Fibroblast of lung (primary cell): Measurements from ENCODE around the gene EPYC. TPM values are rescaled to one million over a fixed set of nuclear protein-coding genes. Genes with fewer than 3 reads are reported as not detected.
A peak's percentile ranks its signal among the peaks of the same experiment; 100 is the strongest.

Experiments used
- DNase-seq, 2 donors: peaks; one replicate each; pipeline versions ENCODE4 v3.0.0 to v3.0.0-alpha.2; 2010; ENCODE audit warnings: low read depth in 2 of 2
- H2AFZ ChIP-seq: 2 replicates; pipeline ENCODE4 v1.5.1; 2012; ENCODE audit warnings: low read length, control low read depth, inconsistent platforms
- H3K27ac ChIP-seq: 2 replicates; pipeline ENCODE4 v1.5.1; 2011; ENCODE audit warnings: low read length, control low read depth; ENCODE audit not compliant: insufficient read depth
- H3K27me3 ChIP-seq: 2 replicates; pipeline ENCODE4 v1.5.1; 2011; ENCODE audit warnings: mild to moderate bottlenecking, low read length; ENCODE audit not compliant: control insufficient read depth, insufficient read depth
- H3K36me3 ChIP-seq: 2 replicates; pipeline ENCODE4 v1.5.1; 2011; ENCODE audit warnings: low read length; ENCODE audit not compliant: control insufficient read depth, insufficient read depth
- H3K4me1 ChIP-seq: 2 replicates; pipeline ENCODE4 v1.5.1; 2011; ENCODE audit warnings: low read length; ENCODE audit not compliant: control insufficient read depth, insufficient read depth; ENCODE audit errors: extremely low read depth
- H3K4me2 ChIP-seq: 2 replicates; pipeline ENCODE4 v1.5.1; 2011; ENCODE audit warnings: low read length, control low read depth; ENCODE audit not compliant: insufficient read depth; ENCODE audit errors: extremely low read depth
- H3K4me3 ChIP-seq, 4 experiments: fragments of 200-600 bp in 1 of 4; sonication (generic) in 1 of 4; replicated peaks in 1 of 4; 2 replicates each; pipeline ENCODE4 v1.5.1; 2011 to 2016; ENCODE audit warnings: low read length in 4 of 4, low read depth in 3 of 4, mild to moderate bottlenecking in 3 of 4, control low read depth in 2 of 4, inconsistent platforms in 1 of 4, mixed read lengths in 1 of 4; ENCODE audit not compliant: insufficient read depth in 1 of 4; ENCODE audit errors: control extremely low read depth in 1 of 4
- H3K79me2 ChIP-seq: 2 replicates; pipeline ENCODE4 v1.5.1; 2012; ENCODE audit warnings: mild to moderate bottlenecking, low read length, inconsistent platforms; ENCODE audit not compliant: control insufficient read depth, insufficient read depth
- H3K9ac ChIP-seq: 2 replicates; pipeline ENCODE4 v1.5.1; 2011; ENCODE audit warnings: mild to moderate bottlenecking, low read length, control low read depth; ENCODE audit not compliant: insufficient read depth
- H3K9me3 ChIP-seq: 2 replicates; pipeline ENCODE4 v1.5.1; 2012; ENCODE audit warnings: low read depth, low read length; ENCODE audit not compliant: control insufficient read depth, insufficient read depth
- H4K20me1 ChIP-seq: 2 replicates; pipeline ENCODE4 v1.5.1; 2011; ENCODE audit warnings: low read length; ENCODE audit not compliant: control insufficient read depth, insufficient read depth; ENCODE audit errors: extremely low read depth
- EZH2 ChIP-seq: IDR thresholded peaks from 2 replicates; pipeline ENCODE4 v1.5.1; 2012; ENCODE audit warnings: low read length, control low read depth, mild to moderate bottlenecking; ENCODE audit errors: missing control alignments
- polyA plus RNA-seq, 2 donors: library from polyadenylated mRNA; depleted of rRNA in 1 of 2; stranded (reverse) in 1 of 2; unstranded in 1 of 2; fragments of >200 nt; gene quantifications; 2 replicates each; pipeline ENCODE4 v1.2.1, GENCODE V29; 2011 to 2012; ENCODE audit warnings: missing spikeins in 1 of 2
- total RNA-seq: library from RNA; depleted of rRNA; stranded (reverse); fragments of >200 nt; gene quantifications from 2 replicates; pipeline ENCODE4 v1.2.1, GENCODE V29; 2014
- TF ChIP-seq, protein P1 (sequence below), 2 donors: IDR thresholded peaks in 1 of 2; conservative IDR thresholded peaks in 1 of 2; 1 replicate in 1 of 2; 2 replicates in 1 of 2; pipeline ENCODE4 v1.5.1; 2011 to 2012; ENCODE audit warnings: low read length in 2 of 2, control low read depth in 1 of 2, inconsistent platforms in 1 of 2, low read depth in 1 of 2, mild to moderate bottlenecking in 1 of 2

EPYC gene
- total and polyA plus RNA-seq, 2 donors (not counting 1 experiment from before 2014, with no cell fraction given): 0.05 TPM; not detected in 1

DNA sequence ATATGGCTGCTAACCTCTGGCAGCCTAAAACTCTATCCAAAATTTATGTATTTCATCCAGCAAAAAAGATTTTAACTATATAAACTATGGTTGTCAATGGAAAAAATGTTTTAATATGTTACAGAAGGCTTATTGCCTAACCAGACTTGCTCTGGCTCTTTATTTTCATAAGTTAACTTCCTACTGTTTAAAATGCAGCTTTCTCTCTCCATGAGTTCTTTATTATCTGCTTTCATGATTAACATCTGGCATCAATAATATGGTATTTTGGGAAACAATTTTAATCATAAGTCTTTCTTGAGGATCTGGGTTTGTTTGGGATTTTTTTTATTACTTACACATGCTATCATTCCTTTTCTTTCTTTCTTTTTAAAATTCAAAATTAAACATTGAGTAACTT is 32.5 kb upstream of the EPYC start:
- no peak overlapping the region for H3K4me3 ChIP-seq
- no peaks in the 10 kb centered on the region for H4K20me1 ChIP-seq
- H3K79me2 ChIP-seq: no peaks in the 10 kb centered on the region
- peak in 1 of 2 donors; percentile 40 for DNase-seq
- no peaks in the 10 kb centered on the region for H3K4me1 ChIP-seq
- no peak overlapping the region for H3K4me2 ChIP-seq
- H3K9ac ChIP-seq: no peak overlapping the region
- H3K9me3 ChIP-seq: no peaks in the 10 kb centered on the region
- no peaks in the 10 kb centered on the region for H3K36me3 ChIP-seq
- H3K27me3 ChIP-seq: no peaks in the 10 kb centered on the region
- TF ChIP-seq EZH2: no peak
- TF ChIP-seq, protein P1, sequence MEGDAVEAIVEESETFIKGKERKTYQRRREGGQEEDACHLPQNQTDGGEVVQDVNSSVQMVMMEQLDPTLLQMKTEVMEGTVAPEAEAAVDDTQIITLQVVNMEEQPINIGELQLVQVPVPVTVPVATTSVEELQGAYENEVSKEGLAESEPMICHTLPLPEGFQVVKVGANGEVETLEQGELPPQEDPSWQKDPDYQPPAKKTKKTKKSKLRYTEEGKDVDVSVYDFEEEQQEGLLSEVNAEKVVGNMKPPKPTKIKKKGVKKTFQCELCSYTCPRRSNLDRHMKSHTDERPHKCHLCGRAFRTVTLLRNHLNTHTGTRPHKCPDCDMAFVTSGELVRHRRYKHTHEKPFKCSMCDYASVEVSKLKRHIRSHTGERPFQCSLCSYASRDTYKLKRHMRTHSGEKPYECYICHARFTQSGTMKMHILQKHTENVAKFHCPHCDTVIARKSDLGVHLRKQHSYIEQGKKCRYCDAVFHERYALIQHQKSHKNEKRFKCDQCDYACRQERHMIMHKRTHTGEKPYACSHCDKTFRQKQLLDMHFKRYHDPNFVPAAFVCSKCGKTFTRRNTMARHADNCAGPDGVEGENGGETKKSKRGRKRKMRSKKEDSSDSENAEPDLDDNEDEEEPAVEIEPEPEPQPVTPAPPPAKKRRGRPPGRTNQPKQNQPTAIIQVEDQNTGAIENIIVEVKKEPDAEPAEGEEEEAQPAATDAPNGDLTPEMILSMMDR (conservative IDR thresholded peaks at IDR 0.05 in 1 of 2, IDR thresholded peaks at IDR 0.05 in 1 of 2; ENCODE audit: low read depth in 1 of 2, low read length in 2 of 2): no peak
- no peak overlapping the region for H2AFZ ChIP-seq
- H3K27ac ChIP-seq: no peak overlapping the region

DNA sequence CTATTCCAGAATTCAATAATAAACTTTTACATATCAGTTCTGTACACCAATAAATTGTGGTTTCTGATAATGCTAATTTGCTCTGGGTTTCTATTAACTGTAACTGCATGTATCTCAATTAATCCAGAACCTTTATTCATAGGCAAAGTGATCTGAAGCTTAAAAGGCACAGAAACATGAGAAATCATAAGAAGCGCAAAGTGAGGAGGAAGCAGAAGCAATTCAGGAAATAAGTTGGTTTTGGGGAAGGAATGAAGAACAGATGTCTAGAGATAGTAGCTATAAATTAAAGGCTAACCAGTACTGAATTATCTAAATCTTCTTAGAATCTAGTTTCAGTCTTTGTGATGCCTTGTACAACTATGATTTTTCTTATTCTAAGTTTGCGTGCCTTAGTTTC is 28.5 kb upstream of the EPYC start:
- H4K20me1 ChIP-seq: no peaks in the 10 kb centered on the region
- H3K9me3 ChIP-seq: no peaks in the 10 kb centered on the region
- no peaks in the 10 kb centered on the region for H3K36me3 ChIP-seq
- H3K4me3 ChIP-seq: no peak overlapping the region
- no peaks in the 10 kb centered on the region for H3K4me1 ChIP-seq
- DNase-seq: no peak
- no peak overlapping the region for H3K27ac ChIP-seq
- no peaks in the 10 kb centered on the region for H3K79me2 ChIP-seq
- H2AFZ ChIP-seq: no peak overlapping the region
- no peak overlapping the region for H3K4me2 ChIP-seq
- no peaks in the 10 kb centered on the region for H3K27me3 ChIP-seq
- TF ChIP-seq, protein P1 (conservative IDR thresholded peaks at IDR 0.05 in 1 of 2, IDR thresholded peaks at IDR 0.05 in 1 of 2; ENCODE audit: low read depth in 1 of 2, low read length in 2 of 2): no peak
- TF ChIP-seq EZH2: no peak
- H3K9ac ChIP-seq: no peak overlapping the region

GRCh38 chr12:91023326-91024004 is 18.7 kb upstream of the EPYC start:
- H3K27ac ChIP-seq: peak overlapping the region; percentile 15
- H3K4me2 ChIP-seq: peak overlapping the region; percentile 59
- DNase-seq: peak; percentile 83 to 93

More at GRCh38 chr12:91023326-91024004, 18.7 kb upstream of the EPYC start:
- Histone ChIP-seq H3K4me1 (no peaks in the 10 kb centered on the region), H3K9me3 (no peaks in the 10 kb centered on the region), H2AFZ (no peak overlapping the region), H4K20me1 (no peaks in the 10 kb centered on the region), H3K4me3 (no peak overlapping the region), H3K9ac (no peak overlapping the region), H3K27me3 (no peaks in the 10 kb centered on the region), H3K79me2 (no peaks in the 10 kb centered on the region), H3K36me3 (no peaks in the 10 kb centered on the region)
- TF ChIP-seq EZH2: no peak
- TF ChIP-seq, protein P1 (conservative IDR thresholded peaks at IDR 0.05 in 1 of 2, IDR thresholded peaks at IDR 0.05 in 1 of 2; ENCODE audit: low read depth in 1 of 2, low read length in 2 of 2): no peak
